Tongue (tissue), 2 donors: ENCODE measurements around the gene MARCHF9. TPM values are rescaled to one million over a fixed set of nuclear protein-coding genes. Genes with fewer than 3 reads are reported as not detected.
A peak's percentile ranks its signal among the peaks of the same experiment; 100 is the strongest.
"Not testable (repeated sequence)": the region's sequence is repeated elsewhere in the genome, so short reads cannot be mapped to it uniquely, and the experiment has no call there.

Experiments used
- DNase-seq: peaks from one replicate; pipeline ENCODE4 v3.0.0-alpha.2; 2015
- total RNA-seq: library from RNA; depleted of rRNA; stranded (reverse); fragments of >200 nt; gene quantifications from one replicate; pipeline ENCODE4 v1.2.3, GENCODE V29; 2014

The MARCHF9 gene
- total RNA-seq, 1 donor from 2014 or later: 9.2 TPM

DNA sequence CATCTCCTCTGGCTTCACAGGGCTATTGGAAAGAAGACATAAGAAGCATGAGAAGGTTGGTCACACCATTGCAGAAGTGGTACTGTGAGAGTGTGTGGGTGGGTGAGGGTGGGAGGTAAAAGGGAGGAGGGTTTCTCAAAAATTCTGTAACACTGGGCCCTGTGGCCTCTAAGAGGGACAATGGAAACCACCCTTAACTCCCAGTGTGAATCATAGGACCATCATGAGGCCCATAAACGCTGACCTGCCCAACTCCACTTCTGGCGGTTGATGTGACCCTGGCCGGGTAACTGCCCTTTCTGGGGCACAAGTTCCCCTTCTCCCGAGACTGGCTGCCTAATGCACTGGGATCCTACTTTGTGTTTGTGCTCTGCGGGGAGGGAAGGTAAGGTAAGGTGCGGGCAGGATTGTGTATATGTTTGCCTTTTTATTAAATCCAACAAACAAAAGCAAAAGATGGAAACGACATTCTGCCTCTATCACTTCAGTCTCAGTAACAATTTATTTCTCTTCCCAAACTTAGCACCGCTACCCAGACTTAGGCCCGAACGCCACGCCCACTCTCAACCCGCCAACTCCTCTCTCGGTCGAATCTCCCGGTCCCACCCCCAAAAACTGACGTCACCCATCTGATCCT, 16.5 kb downstream of the MARCHF9 start:
- peak; percentile 97 for DNase-seq

DNA sequence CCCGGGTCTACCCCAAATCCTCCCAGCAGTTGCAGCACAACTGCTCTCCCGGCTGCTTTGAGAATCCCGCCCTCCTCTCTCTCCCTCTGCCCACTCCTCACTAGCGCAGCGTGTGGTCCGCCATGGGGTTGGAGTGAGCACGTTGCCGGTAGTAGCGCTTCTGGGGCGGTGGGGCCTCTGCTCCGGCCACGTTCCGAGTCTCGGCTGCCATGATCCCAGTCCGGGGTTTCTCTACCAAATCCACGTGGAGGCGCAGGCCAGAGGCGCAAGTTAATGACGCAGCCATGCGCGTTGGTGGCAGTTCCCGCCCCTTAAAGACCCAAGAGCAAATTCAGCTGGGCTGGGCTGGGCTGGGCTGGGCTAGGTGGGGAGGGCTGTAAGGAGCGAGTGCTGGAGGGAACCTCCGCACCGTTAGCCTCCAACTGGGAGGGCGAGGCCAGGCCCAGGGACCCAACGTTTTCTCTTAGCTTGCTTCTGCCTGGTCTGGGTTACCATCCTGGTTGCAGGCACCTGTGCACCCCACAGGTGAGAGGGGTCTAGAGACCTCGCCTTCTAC, 17.0 kb downstream of the MARCHF9 start, which contains the start of gene METTL1:
Gene METTL1 (minus strand): TSS at position 233 of the 556 bp plus-strand sequence. CDS start 22 bp downstream, at position 211.
- DNase-seq: peak; percentile 99

DNA sequence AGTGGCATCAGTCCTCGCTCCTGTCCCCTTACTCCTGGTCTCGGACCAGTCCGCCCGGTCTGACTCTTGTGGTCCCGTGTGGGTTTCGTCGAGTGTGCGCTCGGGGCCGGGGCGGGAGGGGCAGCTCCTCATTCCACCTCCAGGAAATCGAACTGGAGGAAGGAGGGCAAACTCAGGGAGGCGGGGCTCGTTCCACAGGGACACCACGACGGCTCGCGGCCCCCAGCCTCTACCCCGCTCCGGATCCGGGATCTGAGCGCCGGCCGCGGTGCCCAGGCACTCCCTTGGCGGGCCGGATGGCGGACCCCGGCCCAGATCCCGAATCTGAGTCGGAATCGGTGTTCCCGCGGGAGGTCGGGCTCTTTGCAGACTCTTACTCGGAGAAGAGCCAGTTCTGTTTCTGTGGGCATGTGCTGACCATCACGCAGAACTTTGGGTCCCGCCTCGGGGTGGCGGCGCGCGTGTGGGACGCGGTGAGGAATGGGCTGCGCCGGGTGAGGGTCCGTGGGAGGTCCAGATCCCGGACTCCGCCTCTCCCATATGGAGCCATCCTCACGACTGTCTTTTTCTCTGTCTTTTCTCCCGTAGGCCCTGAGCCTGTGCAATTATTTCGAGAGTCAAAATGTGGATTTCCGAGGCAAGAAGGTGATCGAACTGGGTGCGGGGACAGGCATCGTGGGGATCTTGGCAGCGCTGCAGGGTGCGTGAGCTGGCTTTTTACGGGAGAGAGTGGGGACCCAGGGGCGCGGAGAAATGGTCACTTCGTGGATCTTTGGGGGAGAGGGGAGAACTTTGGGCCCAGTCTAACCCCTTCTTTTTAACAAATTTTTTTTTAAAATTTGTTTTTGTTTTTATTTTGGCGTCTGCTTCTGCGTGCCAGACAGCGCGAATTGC, 17.8 kb downstream of the MARCHF9 start, which contains the start of gene EEF1AKMT3:
Gene EEF1AKMT3 (plus strand): TSS at position 186 of the 894 bp plus-strand sequence. CDS start 111 bp downstream, at position 297.
- DNase-seq: peak; percentile 71

DNA sequence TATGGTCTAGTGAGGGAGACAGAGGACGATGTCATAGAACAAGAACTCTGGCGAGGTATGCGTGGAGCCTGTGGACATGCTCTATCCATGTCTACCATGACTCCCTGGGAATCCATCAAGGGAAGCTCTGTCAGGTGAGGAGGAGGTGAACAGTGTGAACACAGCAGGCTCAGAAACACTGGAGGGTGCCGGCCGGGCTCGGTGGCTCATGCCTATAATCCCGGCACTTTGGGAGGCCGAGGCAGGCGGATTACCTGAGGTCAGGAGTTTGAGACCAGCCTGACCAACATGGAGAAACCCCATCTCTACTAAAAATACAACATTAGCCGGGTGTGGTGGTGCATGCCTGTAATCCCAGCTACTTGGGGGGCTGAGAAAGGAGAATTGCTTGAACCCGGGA, 19.7 kb downstream of the MARCHF9 start:
- DNase-seq: not testable (repeated sequence)

DNA sequence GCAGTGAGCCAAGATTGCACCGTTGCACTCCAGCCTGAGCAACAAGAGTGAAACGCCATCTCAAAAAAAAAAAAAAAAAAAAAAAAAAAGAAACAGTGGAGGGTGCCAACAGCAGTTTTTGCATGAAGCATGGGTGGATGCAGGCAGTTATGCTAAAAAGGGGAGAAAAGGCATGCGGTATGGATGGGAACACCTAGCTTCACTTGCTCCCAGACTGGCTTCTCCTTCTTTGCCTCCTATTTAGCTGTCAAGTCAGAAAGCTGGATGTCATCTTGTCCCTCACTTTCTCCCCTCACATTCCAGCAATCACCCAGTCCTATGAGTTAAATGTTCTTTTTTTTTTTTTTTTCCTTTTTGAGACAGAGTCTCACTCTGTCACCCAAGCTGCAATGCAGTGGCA, 20.1 kb downstream of the MARCHF9 start:
- no peak for DNase-seq

DNA sequence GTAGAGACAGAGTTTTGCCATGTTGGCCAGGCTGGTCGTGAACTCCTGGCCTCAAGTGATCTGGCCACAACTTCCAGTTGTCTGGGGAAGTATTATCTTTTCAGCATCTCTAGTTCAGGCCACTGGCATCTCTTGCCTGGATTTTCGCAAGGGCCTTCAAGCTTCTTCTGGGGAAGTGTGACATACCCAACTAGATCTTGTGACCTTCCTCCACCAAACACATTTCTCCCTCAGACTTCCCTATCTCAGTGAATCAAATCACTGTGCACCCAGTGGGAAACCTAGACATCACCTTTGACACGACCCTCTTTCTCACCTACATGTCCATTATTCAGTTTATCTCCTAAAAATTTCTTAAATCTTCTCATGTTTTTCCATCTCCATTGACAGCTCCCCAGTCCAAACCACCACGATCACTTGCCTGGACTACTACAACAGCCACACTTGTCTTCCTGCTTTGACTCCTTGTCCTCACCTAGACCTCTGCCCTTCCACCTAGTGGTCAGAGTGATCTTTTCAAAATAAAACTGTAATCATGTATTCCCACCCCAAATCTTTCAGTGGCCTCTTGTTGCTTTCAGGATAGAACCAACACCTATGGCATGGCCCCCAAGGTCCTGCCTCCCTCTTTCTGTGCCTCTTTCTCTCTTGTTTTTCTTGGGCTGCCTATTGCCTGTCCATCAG, 20.8 kb downstream of the MARCHF9 start:
- no peak for DNase-seq

DNA sequence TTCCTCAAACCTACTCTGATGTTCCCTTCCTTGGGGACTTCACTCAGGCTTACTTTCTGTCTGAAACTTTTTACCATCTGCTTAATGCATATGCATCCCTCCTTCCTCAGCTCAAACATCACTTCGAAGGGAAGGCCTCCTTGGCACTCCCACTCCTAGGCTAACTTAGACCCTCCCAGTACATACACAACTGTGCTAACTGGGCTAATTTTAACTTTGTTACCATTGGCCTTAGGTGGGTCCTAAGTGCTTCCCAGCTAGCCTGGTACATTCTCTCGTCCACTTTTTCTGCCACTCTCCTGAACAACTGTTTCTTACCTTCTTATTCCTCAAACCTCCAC, 21.3 kb downstream of the MARCHF9 start:
- no peak for DNase-seq

DNA sequence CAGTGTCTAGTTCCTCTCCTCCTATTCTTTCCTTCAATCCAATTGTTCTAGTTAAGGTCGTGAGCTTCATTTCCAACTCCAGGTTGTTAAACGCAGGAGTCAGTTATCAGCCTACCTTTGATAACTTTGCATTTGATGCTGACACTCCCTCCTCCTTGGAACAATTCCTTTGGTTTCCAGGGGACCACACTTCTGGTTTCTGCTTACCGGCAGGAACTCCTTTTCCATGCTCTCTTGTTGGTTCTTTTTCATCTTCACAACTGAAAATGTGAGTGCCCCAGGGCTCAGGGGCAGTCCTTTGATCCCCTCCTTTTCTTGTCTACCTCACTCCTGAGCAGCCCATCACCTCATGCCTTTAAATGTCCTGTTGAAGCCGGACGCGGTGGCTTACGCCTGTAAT, 22.5 kb downstream of the MARCHF9 start:
- DNase-seq: no peak

DNA sequence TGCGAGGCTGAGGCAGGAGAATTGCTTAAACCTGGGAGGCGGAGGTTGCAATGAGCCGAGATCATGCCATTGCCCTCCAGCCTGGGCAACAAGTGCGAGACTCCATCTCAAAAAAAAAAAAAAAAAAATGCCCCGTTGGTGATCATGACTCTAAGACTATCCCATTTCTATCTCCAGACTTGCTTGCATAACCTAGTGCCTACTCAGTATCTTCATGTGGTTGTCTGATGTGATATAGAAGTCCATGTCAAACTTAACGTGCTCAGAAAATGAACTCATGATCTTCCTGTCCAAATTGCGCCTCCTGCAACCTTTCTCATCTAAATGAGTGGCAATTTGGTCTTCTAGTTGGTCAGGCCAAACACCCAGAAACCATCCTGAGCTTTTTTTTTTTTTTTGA, 23.0 kb downstream of the MARCHF9 start:
- no peak for DNase-seq

DNA sequence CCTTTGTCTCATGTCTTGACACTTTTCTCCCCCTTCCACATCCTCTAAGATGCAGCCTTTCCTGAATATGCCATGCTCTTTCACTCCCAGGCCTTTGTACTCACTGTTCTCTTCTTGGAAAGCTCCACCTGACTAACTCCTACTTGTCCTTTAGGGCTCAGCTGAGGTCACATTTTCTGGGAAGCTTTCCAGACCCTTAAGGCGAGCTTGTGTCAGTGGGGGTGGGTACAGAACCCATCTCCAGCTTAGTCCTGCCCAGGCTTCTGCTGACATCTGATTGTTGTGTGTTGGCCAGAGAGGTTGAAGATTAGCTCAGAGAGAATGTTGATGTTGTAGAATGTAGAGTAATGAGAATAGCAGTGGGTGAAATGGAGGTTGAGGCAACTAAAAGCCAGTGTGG, 24.8 kb downstream of the MARCHF9 start:
- no peak for DNase-seq

DNA sequence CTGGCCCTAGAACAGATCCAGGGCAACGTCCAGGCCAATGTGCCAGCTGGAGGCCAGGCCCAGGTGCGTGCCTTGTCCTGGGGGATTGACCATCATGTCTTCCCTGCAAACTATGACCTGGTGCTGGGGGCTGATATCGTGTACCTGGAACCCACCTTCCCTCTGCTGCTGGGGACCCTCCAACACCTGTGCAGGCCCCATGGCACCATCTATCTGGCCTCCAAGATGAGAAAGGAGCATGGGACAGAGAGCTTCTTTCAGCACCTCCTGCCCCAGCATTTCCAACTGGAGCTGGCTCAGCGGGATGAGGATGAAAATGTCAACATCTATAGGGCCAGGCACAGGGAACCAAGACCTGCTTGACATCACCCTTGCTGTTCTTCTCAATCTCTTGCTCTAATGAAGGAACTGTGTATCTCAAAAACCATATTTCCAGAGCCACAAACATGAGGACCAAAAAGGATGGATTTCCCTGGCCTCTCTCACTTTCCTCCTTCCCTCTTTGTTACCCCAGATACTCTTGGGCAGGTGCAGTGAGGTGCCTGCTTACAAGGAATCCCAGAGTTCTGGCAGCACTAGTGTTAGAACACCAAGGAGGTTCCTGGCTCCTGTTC, 25.5 kb downstream of the MARCHF9 start:
- no peak for DNase-seq

DNA sequence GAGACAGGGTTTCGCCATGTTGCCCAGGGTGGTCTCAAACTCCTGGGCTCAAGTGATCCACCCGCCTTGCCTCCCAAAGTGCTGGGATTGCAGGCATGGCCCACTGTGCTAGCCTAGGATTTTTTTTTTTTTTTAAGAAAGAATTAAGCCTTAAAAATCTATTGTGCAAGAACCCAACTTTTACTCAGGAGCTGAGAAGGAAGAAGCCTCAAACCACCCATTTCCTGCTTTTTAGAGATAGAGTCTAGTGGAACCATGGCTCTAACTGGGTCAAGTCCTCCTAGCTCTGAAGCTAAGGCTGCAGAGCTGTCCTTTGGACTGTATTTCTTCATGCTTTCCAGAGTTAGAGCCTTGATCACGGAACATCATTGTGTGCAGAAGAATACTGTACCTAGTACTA, 26.3 kb downstream of the MARCHF9 start:
- DNase-seq: no peak

DNA sequence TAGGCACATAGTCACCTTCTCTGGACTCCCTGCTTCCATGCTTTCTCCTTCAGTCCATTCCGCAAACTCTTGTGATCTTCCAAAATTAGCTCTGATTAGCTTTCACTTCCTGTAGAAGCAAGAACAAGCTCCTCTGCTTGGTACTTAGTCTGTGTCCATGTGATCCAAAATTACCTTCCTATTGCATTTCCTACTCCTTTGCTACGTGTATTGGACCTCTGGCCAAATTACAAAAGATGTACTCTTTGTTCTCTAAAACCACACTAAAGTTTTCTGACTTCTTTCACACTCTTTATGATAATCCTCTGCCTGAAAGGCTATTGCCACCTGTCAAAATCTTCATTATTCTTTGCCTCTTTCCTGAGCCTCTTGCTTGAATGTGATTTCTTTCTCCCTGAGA, 26.9 kb downstream of the MARCHF9 start:
- no peak for DNase-seq

DNA sequence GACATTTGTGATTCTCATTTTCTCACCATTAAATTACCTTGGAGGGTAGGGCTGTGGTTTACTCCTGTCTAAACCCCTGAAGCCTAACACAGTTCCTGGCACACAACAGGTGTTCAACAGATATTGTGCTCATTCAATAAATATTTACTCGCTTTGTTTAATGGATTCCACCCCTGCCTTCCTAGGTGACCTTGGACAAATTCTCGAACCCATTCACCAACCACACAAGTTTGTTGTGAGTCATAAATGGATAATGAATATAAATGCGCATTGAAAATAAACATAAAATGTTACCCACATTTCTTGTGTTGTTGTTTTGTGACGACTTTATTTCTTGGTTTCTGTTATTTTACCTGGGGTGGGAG, 27.3 kb downstream of the MARCHF9 start:
- no peak for DNase-seq

DNA sequence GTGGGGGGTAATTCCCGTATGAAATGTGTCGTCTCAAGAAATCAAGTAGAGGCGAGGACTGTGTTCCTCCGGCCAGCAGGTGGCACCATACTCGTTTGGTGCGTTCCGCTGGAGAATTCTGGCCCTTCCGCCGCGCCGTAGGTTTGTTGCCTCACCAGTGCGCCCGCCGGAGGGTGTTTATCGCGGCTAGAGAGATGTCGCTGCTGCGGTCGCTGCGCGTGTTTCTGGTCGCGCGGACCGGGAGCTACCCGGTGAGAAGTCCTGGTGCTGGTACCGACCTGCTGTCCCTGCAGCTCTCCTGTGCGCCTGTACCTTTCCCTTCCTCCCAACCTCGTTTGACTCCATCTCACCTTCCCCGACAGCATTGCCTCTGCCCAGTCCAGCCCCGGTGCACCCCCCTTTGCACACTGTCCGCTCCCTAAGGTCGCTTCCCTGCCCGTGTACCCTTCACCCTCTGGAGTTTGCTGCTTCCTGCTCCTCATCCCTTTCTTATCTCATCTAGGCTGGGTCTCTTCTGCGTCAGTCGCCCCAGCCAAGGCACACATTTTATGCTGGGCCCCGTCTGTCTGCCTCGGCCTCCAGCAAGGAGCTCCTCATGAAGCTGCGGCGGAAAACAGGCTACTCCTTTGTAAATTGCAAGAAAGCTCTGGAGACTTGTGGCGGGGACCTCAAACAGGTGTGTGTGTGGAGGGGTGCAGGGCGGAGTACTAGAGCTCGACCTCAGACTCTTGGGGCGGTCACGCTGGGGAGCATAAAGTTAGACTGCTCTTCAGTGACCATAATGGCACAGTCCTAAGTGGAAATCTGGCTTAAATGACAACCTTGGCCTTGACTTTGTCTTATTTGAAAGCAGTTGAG, 27.9 kb downstream of the MARCHF9 start, which contains the start of gene TSFM:
Gene TSFM (plus strand): TSS at position 180 of the 858 bp plus-strand sequence. CDS start 15 bp downstream, at position 195.
- peak; percentile 98 for DNase-seq

DNA sequence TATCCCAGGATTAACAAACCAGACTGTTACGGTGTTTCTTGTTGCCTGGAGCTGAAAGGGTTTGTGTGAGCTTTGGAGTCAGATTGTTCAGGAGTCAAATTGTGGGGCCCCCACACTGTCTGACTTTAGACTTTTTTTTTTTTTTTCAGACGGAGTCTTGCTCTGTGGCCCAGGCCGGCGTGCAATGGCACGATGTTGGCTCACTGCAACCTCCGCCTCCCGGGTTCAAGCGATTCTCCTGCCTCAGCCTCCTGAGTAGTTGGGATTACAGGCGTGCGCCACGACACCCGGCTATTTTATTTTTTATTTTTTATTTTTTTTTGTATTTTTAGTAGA, 28.5 kb downstream of the MARCHF9 start:
- DNase-seq: no peak

DNA sequence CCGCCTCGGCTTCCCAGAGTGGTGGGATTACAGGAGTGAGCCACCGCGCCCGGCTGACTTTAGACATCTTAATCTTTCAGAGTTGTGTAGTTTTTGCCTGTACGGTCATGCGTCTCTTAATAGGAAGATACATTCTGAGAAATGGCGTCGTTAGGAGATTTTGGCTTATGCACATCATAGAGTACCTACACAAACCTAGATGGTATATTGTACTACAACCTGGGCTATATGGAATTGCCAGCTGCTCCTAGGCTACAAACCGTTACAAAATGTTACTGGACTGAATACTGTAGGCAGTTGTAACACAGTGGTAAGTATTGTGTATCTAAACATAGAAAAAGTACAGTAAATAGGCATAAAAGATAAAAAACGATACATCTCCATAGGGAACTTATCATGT, 29.0 kb downstream of the MARCHF9 start:
- DNase-seq: no peak

DNA sequence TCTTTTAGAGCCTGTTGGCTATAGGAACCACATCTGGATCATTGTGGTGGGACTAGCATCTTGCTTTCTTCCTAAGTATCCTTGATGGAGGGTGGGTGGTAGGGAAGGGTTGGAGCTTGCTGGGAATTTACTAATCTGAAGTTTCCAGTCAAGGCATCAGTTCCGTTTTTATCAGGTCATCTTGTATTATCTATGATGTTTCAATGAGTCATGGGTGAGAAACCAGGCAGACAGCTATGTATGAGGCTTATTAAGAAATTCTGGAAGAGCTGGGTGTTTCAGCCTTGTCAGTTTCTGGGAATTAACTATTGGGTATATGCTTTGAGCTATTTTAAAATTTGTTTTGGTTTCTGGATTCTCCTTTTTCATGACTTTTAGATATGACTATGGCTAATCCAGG, 39.0 kb downstream of the MARCHF9 start:
- DNase-seq: no peak

DNA sequence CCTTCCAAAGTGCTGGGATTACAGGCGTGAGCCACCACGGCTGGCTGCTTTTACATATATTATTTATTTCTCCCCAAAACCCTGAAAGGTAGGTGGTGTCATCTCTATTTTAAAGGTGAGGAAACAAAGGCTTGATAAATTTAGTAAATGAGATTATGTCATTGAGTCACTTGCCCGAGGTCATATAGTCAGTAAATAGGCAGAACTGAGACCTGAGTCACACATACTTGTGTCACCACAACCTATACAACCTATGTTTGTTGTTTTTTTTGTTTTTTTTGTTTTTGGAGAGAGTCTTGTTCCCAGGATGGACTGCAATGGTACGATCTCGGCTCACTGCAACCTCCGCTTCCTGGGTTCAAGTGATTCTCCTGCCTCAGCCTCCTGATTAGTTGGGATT, 40.5 kb downstream of the MARCHF9 start:
- no peak for DNase-seq

DNA sequence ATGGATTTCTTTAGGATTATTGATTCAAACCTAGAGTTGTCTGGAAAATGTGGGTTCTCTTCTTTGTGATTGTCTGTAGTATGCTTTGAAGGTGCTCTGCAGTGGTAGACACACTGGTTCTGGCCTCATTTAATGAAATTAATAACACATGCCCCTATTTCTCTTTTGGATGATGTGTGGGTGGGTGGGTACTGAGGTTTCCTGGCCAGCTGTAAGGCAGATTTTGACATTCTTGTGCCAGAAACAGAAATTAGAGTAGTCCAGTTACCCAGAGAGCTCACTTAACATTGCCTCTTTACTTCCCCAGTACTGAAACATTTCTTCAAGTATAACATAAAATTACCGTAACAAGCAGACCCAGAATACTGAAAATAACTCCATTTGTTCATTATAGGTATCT, 42.1 kb downstream of the MARCHF9 start:
- DNase-seq: no peak

DNA sequence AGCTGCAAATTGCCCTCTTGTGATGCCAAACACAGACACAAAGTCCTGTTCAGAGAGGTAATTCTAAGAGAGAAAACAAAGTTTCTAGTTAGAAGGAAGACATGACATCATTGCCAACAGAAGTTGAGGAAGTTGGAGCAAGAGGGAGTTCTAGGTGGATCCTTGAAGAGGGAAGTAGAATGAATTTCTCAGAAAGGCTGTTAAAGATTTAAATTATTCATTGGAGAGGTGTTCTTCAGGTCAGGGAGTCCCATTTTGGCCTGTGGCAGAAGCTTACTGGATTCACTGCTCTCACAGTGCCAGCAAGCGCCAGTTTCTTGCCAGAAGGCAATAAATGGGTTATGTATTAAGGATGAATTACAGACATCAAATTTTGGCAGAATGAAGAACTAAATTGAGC, 43.0 kb downstream of the MARCHF9 start:
- DNase-seq: no peak
